HCT116 (cell line): ENCODE results near the gene ENPP6. TPM values are rescaled to one million over a fixed set of nuclear protein-coding genes. Genes with fewer than 3 reads are reported as not detected.

ENCODE experiments used
- ATAC-seq: fragments of 200-7000 bp; cut with Tn5 transposase; 2 replicates; pipeline ENCODE4 v1.9.1; 2020; ENCODE audit warnings: mild to moderate bottlenecking, moderate library complexity
- BruUV-seq: library from RNA; stranded (reverse); fragments of 400-500 nt; replicated peaks from 2 replicates; lab custom pipeline; 2021; lab: Mats Ljungman, UMichigan
- CTCF ChIA-PET: fragments of 300-600 bp; sonication (Branson Sonifier 250); formaldehyde crosslinking; loops from one replicate; lab custom pipeline; 2021; ENCODE audit warnings: antibody characterized with exemption; lab: Charles Lee
- POLR2A ChIA-PET: fragments of 300-600, 350-600 bp; sonication (Branson Sonifier 250); formaldehyde crosslinking; loops from one replicate; lab custom pipeline; 2021; ENCODE audit warnings: antibody characterized with exemption; lab: Charles Lee
- RAD21 ChIA-PET, 2 experiments: fragments of 300-600 bp; sonication (Branson Sonifier 250); formaldehyde crosslinking; loops; one replicate each; lab custom pipeline; 2023; ENCODE audit warnings: low total read pairs in 2 of 2; ENCODE audit not compliant: uncharacterized antibody in 2 of 2, unreplicated experiment in 2 of 2, low non-redundant PET in 1 of 2; lab: Charles Lee
- DNase-seq: peaks from one replicate; pipeline ENCODE4 v3.0.0-alpha.2; 2010; ENCODE audit warnings: low read depth, low spot score
- H2AFZ ChIP-seq: fragments of 200-600 bp; shearing (Covaris generic), sonication (generic); 2 replicates; pipeline ENCODE4 v1.6.1; 2017; ENCODE audit warnings: low read depth, mixed run types, mixed read lengths, antibody characterized with exemption, low read length; ENCODE audit not compliant: poor library complexity, severe bottlenecking
- H3K27ac ChIP-seq: 2 replicates; pipeline ENCODE4 v1.5.1; 2012; ENCODE audit warnings: low read depth, low read length
- H3K27me3 ChIP-seq: fragments of 200-600 bp; sonication (generic); 2 replicates; pipeline ENCODE4 v1.6.1; 2016; ENCODE audit warnings: mixed run types, low read length, mixed read lengths; ENCODE audit not compliant: insufficient read depth
- H3K36me3 ChIP-seq, 2 experiments: fragments of 200-500 bp in 1 of 2; fragments of 200-600 bp in 1 of 2; sonication (Bioruptor generic) in 1 of 2; sonication (generic) in 1 of 2; 2 replicates each; pipeline versions ENCODE4 v1.5.1 to v1.6.1; 2014 to 2016; ENCODE audit warnings: low read length in 2 of 2, inconsistent platforms in 1 of 2, mixed read lengths in 1 of 2, mixed run types in 1 of 2; ENCODE audit not compliant: insufficient read depth in 2 of 2, control insufficient read depth in 1 of 2
- H3K4me1 ChIP-seq, 2 experiments: fragments of 200-600 bp in 1 of 2; sonication (generic) in 1 of 2; 2 replicates each; pipeline versions ENCODE4 v1.5.1 to v1.6.1; 2012 to 2017; ENCODE audit warnings: low read length in 2 of 2, inconsistent platforms in 1 of 2, mild to moderate bottlenecking in 1 of 2, mixed read lengths in 1 of 2, mixed run types in 1 of 2, moderate library complexity in 1 of 2; ENCODE audit not compliant: insufficient read depth in 2 of 2, control insufficient read depth in 1 of 2
- H3K4me2 ChIP-seq: fragments of 200-600 bp; sonication (generic); 2 replicates; pipeline ENCODE4 v1.6.1; 2017; ENCODE audit warnings: mixed run types, low read length, mixed read lengths
- H3K4me3 ChIP-seq, 2 experiments: fragments of 200-600 bp in 1 of 2; sonication (generic) in 1 of 2; replicated peaks in 1 of 2; 2 replicates each; pipeline ENCODE4 v1.5.1; 2011 to 2016; ENCODE audit warnings: low read length in 2 of 2, control low read depth in 1 of 2, low read depth in 1 of 2, mild to moderate bottlenecking in 1 of 2, mixed read lengths in 1 of 2, mixed run types in 1 of 2
- H3K79me2 ChIP-seq: fragments of 200-600 bp; sonication (generic); 2 replicates; pipeline ENCODE4 v1.6.1; 2017; ENCODE audit warnings: mild to moderate bottlenecking, mixed run types, low read length, moderate library complexity, mixed read lengths; ENCODE audit not compliant: insufficient read depth
- H3K9ac ChIP-seq: fragments of 200-600 bp; sonication (generic); 2 replicates; pipeline ENCODE4 v1.6.1; 2016; ENCODE audit warnings: low read length, mixed read lengths
- H3K9me2 ChIP-seq: fragments of 200-600 bp; sonication (generic), shearing (Covaris generic); 2 replicates; pipeline ENCODE4 v1.6.1; 2017; ENCODE audit warnings: mixed run types, mild to moderate bottlenecking, moderate library complexity; ENCODE audit not compliant: insufficient read depth
- H3K9me3 ChIP-seq, 2 experiments: fragments of 200-500 bp in 1 of 2; fragments of 200-600 bp in 1 of 2; sonication (Bioruptor generic) in 1 of 2; sonication (generic) in 1 of 2; 2 replicates each; pipeline ENCODE4 v1.6.1; 2014 to 2017; ENCODE audit warnings: low read length in 2 of 2, mixed read lengths in 2 of 2, inconsistent platforms in 1 of 2, low read depth in 1 of 2, mild to moderate bottlenecking in 1 of 2, mixed run types in 1 of 2, moderate library complexity in 1 of 2; ENCODE audit not compliant: control insufficient read depth in 1 of 2, insufficient read depth in 1 of 2
- H4K20me1 ChIP-seq: fragments of 200-600 bp; sonication (generic), shearing (Covaris generic); 2 replicates; pipeline ENCODE4 v1.6.1; 2017; ENCODE audit warnings: mixed run types, mild to moderate bottlenecking, moderate library complexity; ENCODE audit not compliant: insufficient read depth
- CBX3 ChIP-seq: IDR thresholded peaks from 2 replicates; pipeline ENCODE4 v1.6.1; 2012; ENCODE audit warnings: low read depth
- CEBPB ChIP-seq: IDR thresholded peaks from 2 replicates; pipeline ENCODE4 v1.6.1; 2012; ENCODE audit warnings: low read depth
- EGR1 ChIP-seq: IDR thresholded peaks from 2 replicates; pipeline ENCODE4 v1.6.1; 2012; ENCODE audit warnings: low read depth
- ELF1 ChIP-seq: IDR thresholded peaks from 2 replicates; pipeline ENCODE4 v1.6.1; 2012; ENCODE audit warnings: low read depth, borderline replicate concordance
- EZH2 ChIP-seq: fragments of 200-600 bp; sonication (generic); IDR thresholded peaks from 2 replicates; pipeline ENCODE4 v1.6.1; 2017; ENCODE audit warnings: antibody characterized with exemption, mixed run types
- FOSL1 ChIP-seq: IDR thresholded peaks from 2 replicates; pipeline ENCODE4 v1.6.1; 2012; ENCODE audit warnings: low read depth
- JUND ChIP-seq: IDR thresholded peaks from 2 replicates; pipeline ENCODE4 v1.6.1; 2012
- RAD21 ChIP-seq: IDR thresholded peaks from 2 replicates; pipeline ENCODE4 v1.6.1; 2012; ENCODE audit warnings: low read depth, mild to moderate bottlenecking
- SIN3A ChIP-seq: IDR thresholded peaks from 2 replicates; pipeline ENCODE4 v1.6.1; 2012; ENCODE audit warnings: low read depth
- SP1 ChIP-seq: IDR thresholded peaks from 2 replicates; pipeline ENCODE4 v1.6.1; 2012; ENCODE audit warnings: low read depth
- SRF ChIP-seq: IDR thresholded peaks from 2 replicates; pipeline ENCODE4 v1.6.1; 2012; ENCODE audit warnings: low read depth
- TCF7L2 ChIP-seq: IDR thresholded peaks from 2 replicates; pipeline ENCODE4 v1.7.0; 2011; ENCODE audit warnings: borderline replicate concordance, inconsistent platforms; ENCODE audit not compliant: insufficient read depth, insufficient read length; ENCODE audit errors: extremely low read depth
- YY1 ChIP-seq: IDR thresholded peaks from 2 replicates; pipeline ENCODE4 v1.6.1; 2011; ENCODE audit warnings: low read length, low read depth, moderate library complexity, mild to moderate bottlenecking; ENCODE audit not compliant: insufficient replicate concordance; ENCODE audit errors: extremely low read depth
- ZFX ChIP-seq: fragments of 450-650 bp; IDR thresholded peaks from 2 replicates; pipeline ENCODE4 v1.6.1; 2017
- intact Hi-C: fragments of 100-400 bp; cut with micrococcal nuclease; formaldehyde crosslinking; loops from 2 replicates; pipeline ENCODE4 v1.10.0; 2022
- total RNA-seq: library from RNA; stranded (reverse); gene quantifications from one replicate; pipeline ENCODE4 v1.2.1, GENCODE V29; 2021; ENCODE audit not compliant: unreplicated experiment
- TF ChIP-seq, protein P1 (sequence below): IDR thresholded peaks from 2 replicates; pipeline ENCODE4 v1.6.1; 2012
- TF ChIP-seq, protein P2 (sequence below): IDR thresholded peaks from 2 replicates; pipeline ENCODE4 v1.6.1; 2012
- TF ChIP-seq, protein P3 (sequence below): IDR thresholded peaks from 2 replicates; pipeline ENCODE4 v1.6.1; 2011; ENCODE audit warnings: mild to moderate bottlenecking, low read length, moderate library complexity; ENCODE audit not compliant: insufficient replicate concordance; ENCODE audit errors: extremely low read depth
- TF ChIP-seq, protein P4 (sequence below), 3 experiments: fragments of 200-600 bp in 1 of 3; sonication (generic) in 1 of 3; IDR thresholded peaks in 2 of 3; conservative IDR thresholded peaks in 1 of 3; 2 replicates each; pipeline ENCODE4 v1.5.1; 2012 to 2017; ENCODE audit warnings: low read depth in 2 of 3, low read length in 2 of 3, antibody characterized with exemption in 1 of 3, borderline replicate concordance in 1 of 3, control low read depth in 1 of 3, mild to moderate bottlenecking in 1 of 3, mixed read lengths in 1 of 3, mixed run types in 1 of 3, moderate library complexity in 1 of 3; ENCODE audit not compliant: insufficient read depth in 1 of 3

Gene ENPP6
- total RNA-seq, 1 experiment from 2014 or later, result not detected

DNA sequence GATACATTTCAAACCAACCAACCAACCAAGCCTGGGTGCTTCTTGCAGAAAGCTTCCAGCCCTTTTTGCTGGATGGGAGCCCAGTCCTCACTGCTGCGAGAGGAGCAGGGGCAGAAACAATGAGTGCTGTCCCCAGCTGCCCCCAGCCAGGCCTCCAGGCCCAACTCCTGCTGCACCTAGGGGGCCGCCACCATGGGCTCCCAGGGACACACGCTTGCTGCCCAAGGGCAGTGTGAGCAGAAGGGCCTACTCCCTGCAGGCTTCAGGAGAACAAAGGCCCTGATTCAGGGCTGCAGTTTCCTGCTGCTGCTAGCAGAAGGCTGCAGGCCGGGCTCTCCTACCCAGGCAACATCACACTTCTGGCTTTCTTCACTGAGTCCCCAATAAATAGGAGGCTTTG is 37.7 kb upstream of the ENPP6 start:
- no peaks in the 10 kb centered on the region for H3K9me2 ChIP-seq
- H3K36me3 ChIP-seq, result no peaks in the 10 kb centered on the region
- H3K4me3 ChIP-seq, result no peak overlapping the region
- intact Hi-C loops, result no loop called here
- no peaks in the 10 kb centered on the region for H4K20me1 ChIP-seq
- no peaks in the 10 kb centered on the region for H3K79me2 ChIP-seq
- no peak overlapping the region for H3K4me2 ChIP-seq
- H3K27ac ChIP-seq, result no peak overlapping the region
- ChIA-PET RAD21 (no interaction called here), POLR2A (no interaction called here)
- DNase-seq (no peak), ATAC-seq (no peak)
- no TSS peak for BruUV-seq
- H3K9me3 ChIP-seq, result no peaks in the 10 kb centered on the region
- H2AFZ ChIP-seq, result no peak overlapping the region
- H3K9ac ChIP-seq, result no peak overlapping the region
- no peaks in the 10 kb centered on the region for H3K4me1 ChIP-seq
- TF ChIP-seq EGR1 (no peak), CBX3 (no peak), ZFX (no peak), YY1 (no peak), RAD21 (no peak), ELF1 (no peak)
- TF ChIP-seq, protein P1, sequence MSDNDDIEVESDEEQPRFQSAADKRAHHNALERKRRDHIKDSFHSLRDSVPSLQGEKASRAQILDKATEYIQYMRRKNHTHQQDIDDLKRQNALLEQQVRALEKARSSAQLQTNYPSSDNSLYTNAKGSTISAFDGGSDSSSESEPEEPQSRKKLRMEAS, result no peak
- TF ChIP-seq, protein P2, sequence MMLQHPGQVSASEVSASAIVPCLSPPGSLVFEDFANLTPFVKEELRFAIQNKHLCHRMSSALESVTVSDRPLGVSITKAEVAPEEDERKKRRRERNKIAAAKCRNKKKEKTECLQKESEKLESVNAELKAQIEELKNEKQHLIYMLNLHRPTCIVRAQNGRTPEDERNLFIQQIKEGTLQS, result no peak
- TF ChIP-seq, all 23 proteins: peak for 0
- CTCF ChIA-PET, result no interaction called here
- H3K27me3 ChIP-seq, result no peaks in the 10 kb centered on the region

DNA sequence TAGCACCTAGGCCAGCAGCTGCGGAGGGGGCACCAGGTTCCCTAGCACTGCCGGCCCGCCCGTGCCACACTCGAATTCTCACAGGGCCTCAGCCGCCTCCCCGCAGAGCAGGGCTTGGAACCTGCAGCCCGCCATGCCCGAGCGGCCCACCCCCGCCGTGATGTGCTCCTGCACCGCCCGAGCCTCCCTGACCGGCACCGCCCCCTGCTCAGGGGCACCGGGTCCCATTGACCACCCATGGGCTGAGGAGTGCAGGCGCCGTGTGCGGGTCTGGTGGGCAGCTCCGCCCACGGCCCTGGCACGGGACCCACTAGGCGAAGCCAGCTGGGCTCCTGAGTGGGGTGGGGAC is 35.4 kb upstream of the ENPP6 start:
- H3K9ac ChIP-seq, result no peak overlapping the region
- H3K9me2 ChIP-seq, result no peaks in the 10 kb centered on the region
- H3K36me3 ChIP-seq, result no peaks in the 10 kb centered on the region
- ChIA-PET RAD21 (no interaction called here), CTCF (no interaction called here), POLR2A (no interaction called here)
- DNase-seq (no peak), ATAC-seq (no peak)
- intact Hi-C loops, result loop anchor here (5.0 kb wide), 1 partner anchor 411 kb away; no protein-coding TSS in a partner anchor
- no peak overlapping the region for H3K4me2 ChIP-seq
- H4K20me1 ChIP-seq, result no peaks in the 10 kb centered on the region
- no peaks in the 10 kb centered on the region for H3K9me3 ChIP-seq
- no peaks in the 10 kb centered on the region for H3K27me3 ChIP-seq
- no TSS peak for BruUV-seq
- H2AFZ ChIP-seq, result no peak overlapping the region
- no peaks in the 10 kb centered on the region for H3K4me1 ChIP-seq
- no peaks in the 10 kb centered on the region for H3K79me2 ChIP-seq
- no peak overlapping the region for H3K27ac ChIP-seq
- H3K4me3 ChIP-seq, result no peak overlapping the region
- TF ChIP-seq, protein P3, sequence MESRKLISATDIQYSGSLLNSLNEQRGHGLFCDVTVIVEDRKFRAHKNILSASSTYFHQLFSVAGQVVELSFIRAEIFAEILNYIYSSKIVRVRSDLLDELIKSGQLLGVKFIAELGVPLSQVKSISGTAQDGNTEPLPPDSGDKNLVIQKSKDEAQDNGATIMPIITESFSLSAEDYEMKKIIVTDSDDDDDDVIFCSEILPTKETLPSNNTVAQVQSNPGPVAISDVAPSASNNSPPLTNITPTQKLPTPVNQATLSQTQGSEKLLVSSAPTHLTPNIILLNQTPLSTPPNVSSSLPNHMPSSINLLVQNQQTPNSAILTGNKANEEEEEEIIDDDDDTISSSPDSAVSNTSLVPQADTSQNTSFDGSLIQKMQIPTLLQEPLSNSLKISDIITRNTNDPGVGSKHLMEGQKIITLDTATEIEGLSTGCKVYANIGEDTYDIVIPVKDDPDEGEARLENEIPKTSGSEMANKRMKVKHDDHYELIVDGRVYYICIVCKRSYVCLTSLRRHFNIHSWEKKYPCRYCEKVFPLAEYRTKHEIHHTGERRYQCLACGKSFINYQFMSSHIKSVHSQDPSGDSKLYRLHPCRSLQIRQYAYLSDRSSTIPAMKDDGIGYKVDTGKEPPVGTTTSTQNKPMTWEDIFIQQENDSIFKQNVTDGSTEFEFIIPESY, result no peak
- TF ChIP-seq SIN3A (no peak), SRF (no peak), ELF1 (no peak), TCF7L2 (no peak), RAD21 (no peak), FOSL1 (no peak), SP1 (no peak), CEBPB (no peak), EZH2 (no peak), JUND (no peak), CBX3 (no peak)
- TF ChIP-seq, protein P4, sequence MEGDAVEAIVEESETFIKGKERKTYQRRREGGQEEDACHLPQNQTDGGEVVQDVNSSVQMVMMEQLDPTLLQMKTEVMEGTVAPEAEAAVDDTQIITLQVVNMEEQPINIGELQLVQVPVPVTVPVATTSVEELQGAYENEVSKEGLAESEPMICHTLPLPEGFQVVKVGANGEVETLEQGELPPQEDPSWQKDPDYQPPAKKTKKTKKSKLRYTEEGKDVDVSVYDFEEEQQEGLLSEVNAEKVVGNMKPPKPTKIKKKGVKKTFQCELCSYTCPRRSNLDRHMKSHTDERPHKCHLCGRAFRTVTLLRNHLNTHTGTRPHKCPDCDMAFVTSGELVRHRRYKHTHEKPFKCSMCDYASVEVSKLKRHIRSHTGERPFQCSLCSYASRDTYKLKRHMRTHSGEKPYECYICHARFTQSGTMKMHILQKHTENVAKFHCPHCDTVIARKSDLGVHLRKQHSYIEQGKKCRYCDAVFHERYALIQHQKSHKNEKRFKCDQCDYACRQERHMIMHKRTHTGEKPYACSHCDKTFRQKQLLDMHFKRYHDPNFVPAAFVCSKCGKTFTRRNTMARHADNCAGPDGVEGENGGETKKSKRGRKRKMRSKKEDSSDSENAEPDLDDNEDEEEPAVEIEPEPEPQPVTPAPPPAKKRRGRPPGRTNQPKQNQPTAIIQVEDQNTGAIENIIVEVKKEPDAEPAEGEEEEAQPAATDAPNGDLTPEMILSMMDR (IDR thresholded peaks at IDR 0.05 in 2 of 3, conservative IDR thresholded peaks at IDR 0.05 in 1 of 3; ENCODE audit: borderline replicate concordance in 1 of 3, insufficient read depth in 1 of 3, low read depth in 2 of 3, low read length in 2 of 3), result no peak
- TF ChIP-seq, protein P1, result no peak
